Gastrocnemius medialis (tissue), 4 donors: ENCODE measurements around the gene LMBR1. TPM values are rescaled to one million over a fixed set of nuclear protein-coding genes. Genes with fewer than 3 reads are reported as not detected.
"Not testable (repeated sequence)": the region's sequence is repeated elsewhere in the genome, so short reads cannot be mapped to it uniquely, and the experiment has no call there.

Source experiments
- ATAC-seq, 2 donors: fragments of 150-250 bp; one replicate each; pipeline ENCODE4 v1.9.1; 2016
- DNase-seq, 2 donors: peaks; one replicate each; pipeline ENCODE4 v3.0.0-alpha.2; 2019
- H3K27ac ChIP-seq, 4 donors: fragments of 200-600 bp; sonication (generic); 1 replicate in 1 of 4; 2 replicates in 3 of 4; pipeline ENCODE4 v1.5.1; 2016 to 2018; ENCODE audit warnings: mild to moderate bottlenecking in 2 of 4, moderate library complexity in 1 of 4
- H3K27me3 ChIP-seq, 3 donors: fragments of 200-600 bp; sonication (generic) in 2 of 3; 1 replicate in 1 of 3; 2 replicates in 2 of 3; pipeline versions ENCODE4 v1.5.1 to v1.6.0; 2016 to 2019; ENCODE audit warnings: mild to moderate bottlenecking in 1 of 3, moderate library complexity in 1 of 3
- H3K36me3 ChIP-seq, 2 donors: fragments of 200-600 bp; sonication (generic) in 1 of 2; one replicate each; pipeline ENCODE4 v1.5.1; 2017 to 2018
- H3K4me1 ChIP-seq, 2 donors: fragments of 200-600 bp; sonication (generic) in 1 of 2; one replicate each; pipeline ENCODE4 v1.5.1; 2016 to 2017; ENCODE audit warnings: mild to moderate bottlenecking in 2 of 2
- H3K4me3 ChIP-seq, 4 donors: fragments of 200-600 bp; sonication (generic) in 3 of 4; 1 replicate in 1 of 4; 2 replicates in 3 of 4; pipeline ENCODE4 v1.5.1; 2016 to 2019; ENCODE audit warnings: mild to moderate bottlenecking in 2 of 4
- H3K9me3 ChIP-seq, 3 donors: fragments of 200-600 bp; sonication (generic) in 2 of 3; 1 replicate in 1 of 3; 2 replicates in 2 of 3; pipeline ENCODE4 v1.5.1; 2016 to 2019
- CTCF ChIP-seq, 5 experiments: fragments of 450-650 bp in 3 of 5; fragments of 200-600 bp in 2 of 5; sonication (generic) in 2 of 5; IDR thresholded peaks in 4 of 5; conservative IDR thresholded peaks in 1 of 5; 1 replicate in 4 of 5; 2 replicates in 1 of 5; pipeline ENCODE4 v1.5.1; 2016 to 2019; ENCODE audit warnings: antibody characterized with exemption in 5 of 5, mild to moderate bottlenecking in 3 of 5, moderate library complexity in 3 of 5
- POLR2A ChIP-seq, 2 donors: fragments of 450-650 bp; IDR thresholded peaks; one replicate each; pipeline ENCODE4 v1.6.1; 2017; ENCODE audit warnings: antibody characterized with exemption in 2 of 2, mild to moderate bottlenecking in 2 of 2, moderate library complexity in 2 of 2
- in situ Hi-C, 4 donors: fragments of 200-750 bp; cut with MboI; loops; one replicate each; pipeline versions ENCODE4 v1.15.0 to v1.8.0; 2017; ENCODE audit warnings: low sequenced_read_pairs in 4 of 4
- intact Hi-C: fragments of 100-400 bp; cut with DNase I; formaldehyde crosslinking; loops from one replicate; pipeline ENCODE4 v1.15.1; 2023; ENCODE audit warnings: low total_unique reads
- total RNA-seq, 4 donors: library from RNA; depleted of rRNA; stranded (reverse); fragments of >200 nt; gene quantifications; one replicate each; pipeline versions ENCODE4 v1.1.0 to v1.2.3, GENCODE V29; 2016

LMBR1 gene
- total RNA-seq, 4 donors from 2014 or later, result 27.9 to 87.0 (median 35.3) TPM

- no peak for TF ChIP-seq POLR2A (IDR thresholded peaks at IDR 0.05)
- no peak for TF ChIP-seq CTCF (IDR thresholded peaks at IDR 0.05 in 4 of 5, conservative IDR thresholded peaks at IDR 0.05 in 1 of 5)
- in situ Hi-C loops, result no loop called here
- Histone ChIP-seq H3K27ac (no peak overlapping the region), H3K36me3 (no peaks in the 10 kb centered on the region), H3K4me1 (peaks cover 14 to 17% of the 10 kb centered on the region in 2 donors), H3K27me3 (no peaks in the 10 kb centered on the region), H3K9me3 (no peaks in the 10 kb centered on the region), H3K4me3 (no peak overlapping the region)
- ATAC-seq (peak in 1 of 2 donors; percentile 51), DNase-seq (peak in 1 of 2 donors; percentile 17)
- intact Hi-C loops, result no loop called here
Observed at GRCh38 chr7:156703209-156703608, 189.8 kb downstream of the LMBR1 start.

- in situ Hi-C loops, result no loop called here
- DNase-seq (no peak), ATAC-seq (no peak)
- intact Hi-C loops, result no loop called here
- Histone ChIP-seq H3K27ac (no peak overlapping the region), H3K9me3 (no peaks in the 10 kb centered on the region), H3K27me3 (no peaks in the 10 kb centered on the region), H3K4me1 (peaks cover 14 to 17% of the 10 kb centered on the region in 2 donors), H3K4me3 (no peak overlapping the region), H3K36me3 (peaks cover 0 to 2% of the 10 kb centered on the region in 2 donors)
- TF ChIP-seq CTCF (IDR thresholded peaks at IDR 0.05 in 4 of 5, conservative IDR thresholded peaks at IDR 0.05 in 1 of 5) (no peak), POLR2A (IDR thresholded peaks at IDR 0.05) (no peak)
Observed at GRCh38 chr7:156702399-156702798, 190.6 kb downstream of the LMBR1 start.

- H3K27ac ChIP-seq, H3K27me3 ChIP-seq, H3K4me3 ChIP-seq, ATAC-seq, H3K9me3 ChIP-seq, intact Hi-C loops, in situ Hi-C loops, DNase-seq, H3K36me3 ChIP-seq: not testable (repeated sequence)
- peaks cover 14 to 17% of the 10 kb centered on the region in 2 donors for H3K4me1 ChIP-seq
Observed at GRCh38 chr7:156701787-156702186, 191.2 kb downstream of the LMBR1 start.

- H3K4me1 ChIP-seq, in situ Hi-C loops, intact Hi-C loops, DNase-seq, H3K36me3 ChIP-seq, H3K9me3 ChIP-seq, ATAC-seq, H3K4me3 ChIP-seq, H3K27ac ChIP-seq, H3K27me3 ChIP-seq: not testable (repeated sequence)
Observed at GRCh38 chr7:156698512-156698911, 194.5 kb downstream of the LMBR1 start.

- in situ Hi-C loops, H3K4me3 ChIP-seq, H3K27me3 ChIP-seq, H3K27ac ChIP-seq, H3K36me3 ChIP-seq, DNase-seq, H3K9me3 ChIP-seq, intact Hi-C loops, ATAC-seq, H3K4me1 ChIP-seq: not testable (repeated sequence)
Observed at GRCh38 chr7:156697283-156697682, 195.7 kb downstream of the LMBR1 start.

- H3K36me3 ChIP-seq, result peaks cover 0 to 5% of the 10 kb centered on the region in 2 donors
- no peak overlapping the region for H3K27ac ChIP-seq
- H3K4me3 ChIP-seq, result no peak overlapping the region
- no peak for TF ChIP-seq CTCF (IDR thresholded peaks at IDR 0.05 in 4 of 5, conservative IDR thresholded peaks at IDR 0.05 in 1 of 5)
- no peak for TF ChIP-seq POLR2A (IDR thresholded peaks at IDR 0.05)
- no peaks in the 10 kb centered on the region for H3K27me3 ChIP-seq
- DNase-seq (no peak), ATAC-seq (no peak)
- H3K9me3 ChIP-seq, result no peaks in the 10 kb centered on the region
- in situ Hi-C loops (no loop called here), intact Hi-C loops (no loop called here)
- no peaks in the 10 kb centered on the region for H3K4me1 ChIP-seq
Observed at GRCh38 chr7:156693627-156694026, 199.4 kb downstream of the LMBR1 start.
